GM19395 (cell line): ENCODE measurements around the gene RABIF.
"Not testable (repeated sequence)": the region's sequence is repeated elsewhere in the genome, so short reads cannot be mapped to it uniquely, and the experiment has no call there.

ENCODE experiments used
- ATAC-seq: cut with Tn5 transposase; IDR thresholded peaks from one replicate; pipeline ENCODE4 v1.9.1; 2021; ENCODE audit warnings: mild to moderate bottlenecking, moderate library complexity; ENCODE audit not compliant: unreplicated experiment

Gene RABIF

GRCh38 chr1:202888531-202889360, at the start of gene RABIF:
RABIF (minus strand) TSS chr1:202889149; CDS start chr1:202889098, 51 bp downstream.
- peak; percentile 91 for ATAC-seq

DNA sequence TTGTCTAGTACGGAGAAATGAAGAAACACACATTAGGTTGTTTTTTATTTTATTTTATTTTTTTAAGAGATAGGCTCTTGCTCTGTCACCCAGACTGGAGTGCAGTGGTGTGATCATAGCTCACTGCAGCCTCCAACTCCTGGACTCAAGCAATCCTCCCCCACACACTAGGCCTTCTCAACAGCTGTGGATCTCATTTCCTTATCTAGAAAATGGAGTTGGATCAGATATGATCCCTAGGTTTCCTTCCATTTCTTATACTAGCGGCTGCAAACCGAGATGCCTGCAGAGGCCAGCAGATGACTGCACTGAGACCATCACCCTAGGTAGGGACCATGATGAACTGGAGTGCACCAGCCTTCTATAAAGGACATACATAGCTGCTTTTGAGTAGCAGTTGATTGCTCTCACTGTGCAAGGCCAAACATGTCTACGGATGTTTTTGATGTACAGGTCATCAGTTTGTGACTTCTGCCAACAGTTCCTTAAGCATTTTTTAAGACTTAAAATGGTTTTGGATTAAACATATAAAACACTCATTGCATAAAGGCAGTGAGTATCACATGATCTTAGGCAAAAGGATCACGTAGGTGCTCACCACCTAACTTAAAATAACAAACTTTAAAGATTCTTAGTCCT, 49.5 kb upstream of the RABIF start:
- ATAC-seq = no peak

GRCh38 chr1:202936409-202936808, 47.5 kb upstream of the RABIF start:
- ATAC-seq = not testable (repeated sequence)

DNA sequence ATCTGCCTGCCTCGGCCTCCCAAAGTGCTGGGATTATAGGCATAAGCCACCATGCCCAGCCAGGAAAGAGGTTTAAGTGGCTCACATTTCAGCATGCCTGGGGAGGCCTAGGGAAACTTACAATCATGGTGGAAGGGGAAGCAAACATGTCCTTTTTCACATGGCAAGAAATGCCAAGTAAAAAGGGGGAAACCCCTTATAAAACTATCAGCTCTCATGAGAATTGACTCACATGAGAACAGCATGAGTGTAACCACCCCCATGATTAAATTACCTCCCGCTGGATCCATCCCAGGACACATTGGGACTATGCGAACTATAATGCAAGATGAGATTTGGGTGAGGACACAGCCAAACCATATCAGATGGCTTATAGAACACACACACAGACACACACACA, 46.9 kb upstream of the RABIF start:
- ATAC-seq = no peak

GRCh38 chr1:202934755-202935154, 45.8 kb upstream of the RABIF start:
- no peak for ATAC-seq

DNA sequence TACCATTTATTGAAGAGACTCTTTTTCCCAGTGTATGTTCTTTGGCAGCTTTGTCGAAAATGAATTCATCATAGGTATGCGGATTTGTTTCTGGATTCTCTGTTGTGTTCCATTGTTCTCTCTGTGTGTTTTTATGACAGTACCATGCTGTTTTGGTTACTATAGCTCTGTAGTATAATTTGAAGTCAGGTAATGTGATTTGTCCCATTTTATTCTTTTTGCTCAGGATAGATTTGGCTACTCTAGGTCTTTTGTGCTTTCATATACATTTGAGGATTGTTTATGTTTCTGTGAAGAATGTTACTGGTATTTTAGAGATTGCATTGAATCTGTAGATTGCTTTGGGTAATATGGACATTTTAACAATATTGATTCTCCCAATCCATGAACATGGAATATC, 43.5 kb upstream of the RABIF start:
- no peak for ATAC-seq

DNA sequence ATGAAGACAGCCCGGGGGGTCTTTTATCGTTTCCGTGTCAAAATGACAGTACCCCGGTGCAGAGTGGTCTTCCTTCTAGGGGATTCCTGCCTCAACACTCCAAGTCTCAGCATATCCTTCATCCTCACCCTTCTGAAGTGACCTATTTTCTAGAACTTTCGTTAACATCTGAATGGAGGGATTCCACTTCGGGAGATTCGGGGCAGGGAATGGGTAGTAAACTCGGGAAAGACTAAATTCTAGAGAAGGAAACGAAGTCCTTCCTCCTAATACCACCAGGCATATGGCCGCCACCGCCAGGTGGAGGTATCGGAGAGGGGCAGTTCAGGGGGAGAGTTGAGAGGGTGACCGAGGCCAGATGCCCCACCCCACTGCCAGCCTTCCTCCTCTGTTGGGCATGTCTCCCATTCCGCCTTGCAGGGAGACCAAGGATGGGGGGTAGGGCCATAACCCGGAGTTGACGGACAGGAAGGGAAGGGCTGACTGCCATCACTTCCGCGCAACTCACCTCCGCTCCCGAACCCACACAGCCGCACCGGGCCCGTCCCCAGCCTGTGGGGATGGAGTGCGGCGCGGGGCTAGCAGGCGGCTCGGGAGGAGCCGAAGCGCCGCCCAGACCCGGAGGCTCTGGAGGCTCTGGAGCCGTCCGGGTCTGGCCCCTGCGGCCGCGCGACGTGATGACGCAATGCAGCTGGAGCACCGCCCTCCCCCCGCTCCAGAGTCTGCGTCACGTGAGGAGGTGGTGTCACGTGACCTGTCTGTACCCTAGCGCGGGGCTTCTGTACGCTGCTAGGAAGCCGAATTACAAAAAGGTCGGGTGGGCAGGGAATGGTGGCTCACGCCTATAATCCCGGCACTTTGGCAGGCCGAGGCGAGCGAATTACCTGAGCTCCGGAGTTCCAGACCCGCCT, 37.9 kb upstream of the RABIF start, which contains the start of gene KLHL12:
TSS of gene KLHL12 (minus strand) at position 654 of the 911 bp plus-strand sequence. CDS start 2,072 bp downstream, outside the sequence.
- peak; percentile 90 for ATAC-seq

DNA sequence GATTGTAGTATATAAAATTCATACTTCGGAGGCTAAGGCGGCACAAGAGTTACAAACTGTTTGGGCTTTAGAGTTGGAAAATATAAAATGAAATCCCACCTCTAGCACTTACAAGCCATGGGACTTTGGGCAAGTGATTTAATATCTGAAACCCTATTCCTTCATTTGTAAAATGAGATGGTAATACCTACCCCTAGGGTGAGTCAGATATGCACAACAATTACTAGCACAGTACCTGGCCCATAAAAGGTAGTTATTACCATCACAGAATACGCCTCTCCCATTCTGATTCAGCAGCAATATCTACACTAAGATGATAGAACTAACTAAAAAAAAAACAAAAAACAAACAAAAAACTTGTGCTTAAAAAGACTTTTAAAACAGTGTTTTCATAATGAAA, 34.6 kb upstream of the RABIF start:
- ATAC-seq = no peak

DNA sequence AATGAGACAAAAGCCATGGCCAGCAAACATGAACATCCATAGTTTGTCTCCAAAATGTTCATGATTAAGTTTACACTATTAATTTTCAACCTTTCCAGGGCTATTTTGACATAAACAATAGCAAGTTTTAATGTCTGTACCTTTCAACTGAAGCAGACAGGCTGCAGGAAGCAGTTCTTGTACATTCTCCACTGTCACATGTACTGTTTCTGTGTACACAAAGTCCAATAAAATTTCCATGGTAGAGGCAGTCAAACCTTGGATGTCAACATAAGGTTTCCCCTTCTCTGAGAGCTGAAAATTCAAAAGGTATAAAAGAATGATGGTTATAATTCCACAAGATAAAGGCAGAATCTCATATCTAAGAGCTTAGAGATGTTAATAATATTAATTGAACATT, 30.7 kb upstream of the RABIF start:
- ATAC-seq = no peak

DNA sequence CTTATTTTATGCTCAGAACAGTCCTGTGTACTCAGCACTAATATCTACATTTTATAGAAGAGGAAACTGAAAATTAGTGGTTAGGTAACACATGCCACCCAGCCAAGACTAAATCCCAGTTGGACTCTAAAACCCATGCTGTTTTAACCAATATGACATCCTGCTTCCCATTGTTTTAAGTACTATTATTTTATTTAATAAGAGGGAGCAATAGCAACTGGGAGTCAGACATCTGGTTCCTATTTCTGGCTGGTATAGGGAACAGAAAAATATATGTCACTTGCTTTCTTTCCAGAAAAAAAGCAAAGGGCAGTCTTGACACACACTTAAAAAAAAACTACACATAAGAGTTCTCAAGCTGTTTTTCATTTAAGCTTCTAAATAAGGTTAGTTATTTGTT, 26.2 kb upstream of the RABIF start:
- no peak for ATAC-seq

DNA sequence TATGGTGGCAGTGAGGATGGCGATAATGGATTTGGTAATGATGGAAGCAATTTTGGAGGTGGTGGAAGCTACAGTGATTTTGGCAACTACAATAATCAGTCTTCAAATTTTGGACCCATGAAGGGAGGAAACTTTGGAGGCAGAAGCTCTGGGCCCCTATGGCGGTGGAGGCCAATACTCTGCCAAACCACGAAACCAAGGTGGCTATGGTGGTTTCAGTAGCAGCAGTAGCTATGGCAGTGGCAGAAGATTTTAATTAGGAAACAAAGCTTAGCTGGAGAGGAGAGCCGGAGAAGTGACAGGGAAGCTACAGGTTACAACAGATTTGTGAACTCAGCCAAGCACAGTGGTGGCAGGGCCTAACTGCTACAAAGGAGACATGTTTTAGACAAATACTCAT, 23.5 kb upstream of the RABIF start:
- not testable (repeated sequence) for ATAC-seq

DNA sequence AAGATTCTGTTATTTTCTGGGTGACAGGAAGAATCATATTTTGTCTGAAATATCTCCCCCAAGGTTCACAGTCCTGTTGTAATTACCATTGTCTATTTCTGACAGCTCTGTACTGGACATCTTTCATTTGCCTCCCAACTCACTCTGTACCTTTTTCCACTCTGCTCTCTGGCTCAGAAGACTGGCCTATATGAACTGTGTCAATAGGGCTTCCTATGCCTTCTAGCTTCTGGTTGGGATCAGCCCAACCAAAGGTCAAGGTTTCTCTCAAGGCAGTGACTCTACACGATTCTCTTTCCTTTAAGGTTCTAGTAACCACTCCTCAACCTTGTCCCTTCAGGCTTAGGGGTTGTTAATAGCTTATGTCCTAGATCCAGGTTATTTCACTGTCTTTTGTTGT, 20.5 kb upstream of the RABIF start:
- no peak for ATAC-seq

DNA sequence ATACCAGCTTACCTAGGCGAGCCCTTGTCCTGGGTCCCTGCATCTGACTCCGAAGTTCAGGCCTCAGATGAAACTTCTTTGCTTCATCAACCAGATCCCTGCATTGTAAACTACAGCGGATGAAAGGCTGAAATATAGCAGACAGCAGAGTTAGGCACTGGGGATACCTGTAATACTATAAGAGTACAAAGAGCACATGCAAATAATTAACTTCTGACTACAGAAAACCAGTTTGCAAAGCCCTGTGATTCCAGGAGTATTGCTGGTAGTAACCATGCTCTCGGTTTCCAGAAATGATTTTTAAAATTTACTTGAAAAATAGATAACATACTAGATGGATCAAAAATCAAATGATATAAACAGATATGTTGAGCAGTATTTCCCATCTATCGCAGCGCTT, 20.0 kb upstream of the RABIF start:
- no peak for ATAC-seq

DNA sequence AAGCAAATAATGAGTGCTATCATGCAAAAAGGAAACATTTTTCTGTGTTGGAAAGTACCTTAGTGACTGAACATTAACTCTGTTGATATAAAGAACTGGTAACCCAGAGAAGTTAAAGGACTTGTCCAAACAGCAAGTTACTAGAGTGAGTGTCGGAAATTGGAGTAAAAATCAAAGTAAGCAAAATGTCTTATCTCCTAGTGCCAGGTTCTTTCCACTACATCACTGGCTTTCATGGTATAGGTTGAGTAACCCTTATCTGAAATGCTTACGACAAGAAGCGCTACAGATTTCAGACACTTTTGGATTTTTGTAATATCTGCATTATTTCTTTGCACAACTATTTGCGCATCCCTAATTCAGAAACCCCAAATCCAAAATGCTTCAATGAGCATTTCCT, 16.4 kb upstream of the RABIF start:
- no peak for ATAC-seq

- not testable (repeated sequence) for ATAC-seq
Measured at GRCh38 chr1:202903808-202904207, 14.9 kb upstream of the RABIF start.

- no peak for ATAC-seq
Measured at GRCh38 chr1:202901555-202901954, 12.6 kb upstream of the RABIF start.

DNA sequence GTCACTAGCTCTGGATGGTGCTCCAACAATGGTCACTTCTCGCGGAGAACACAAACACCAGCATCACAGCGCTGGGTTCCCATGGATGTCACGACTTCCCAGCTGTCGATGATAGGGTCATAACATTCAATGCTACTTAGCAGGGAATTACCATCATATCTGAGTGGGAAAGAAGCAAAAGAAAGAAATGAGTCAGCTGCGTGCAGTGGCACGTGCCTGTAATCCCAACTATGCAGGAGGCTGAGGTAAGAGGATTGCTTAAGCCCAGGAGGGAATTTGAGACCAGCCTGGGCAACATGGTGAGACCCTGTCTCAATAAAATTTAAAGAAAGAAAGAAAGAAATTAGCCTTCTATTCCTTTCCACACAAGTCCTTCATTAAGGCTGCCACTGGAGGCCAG, 3.6 kb upstream of the RABIF start:
- ATAC-seq = no peak

DNA sequence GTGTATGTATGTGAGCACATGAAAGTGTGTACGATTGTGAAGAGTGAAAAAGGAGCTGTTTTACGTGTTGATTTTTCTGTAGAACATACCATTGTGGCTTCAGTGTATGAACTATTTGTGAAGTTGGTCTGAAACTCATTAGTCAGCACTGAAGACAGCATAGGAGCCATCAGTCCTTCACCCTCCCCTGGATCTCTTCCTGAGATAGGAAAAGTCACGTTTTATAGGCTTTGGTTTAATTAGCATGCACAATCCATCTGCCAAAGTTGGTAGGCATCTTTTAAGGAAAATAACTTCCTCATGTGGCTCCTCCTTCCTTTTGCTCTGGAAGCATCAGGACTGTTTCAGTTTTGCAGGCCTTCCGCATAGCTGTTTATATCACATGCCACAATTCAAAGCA, 1.4 kb upstream of the RABIF start:
- no peak for ATAC-seq

GRCh38 chr1:202888221-202888530, 773 bp downstream of the RABIF start:
- no peak for ATAC-seq

GRCh38 chr1:202880961-202881460, 7.9 kb downstream of the RABIF start:
- ATAC-seq = no peak

DNA sequence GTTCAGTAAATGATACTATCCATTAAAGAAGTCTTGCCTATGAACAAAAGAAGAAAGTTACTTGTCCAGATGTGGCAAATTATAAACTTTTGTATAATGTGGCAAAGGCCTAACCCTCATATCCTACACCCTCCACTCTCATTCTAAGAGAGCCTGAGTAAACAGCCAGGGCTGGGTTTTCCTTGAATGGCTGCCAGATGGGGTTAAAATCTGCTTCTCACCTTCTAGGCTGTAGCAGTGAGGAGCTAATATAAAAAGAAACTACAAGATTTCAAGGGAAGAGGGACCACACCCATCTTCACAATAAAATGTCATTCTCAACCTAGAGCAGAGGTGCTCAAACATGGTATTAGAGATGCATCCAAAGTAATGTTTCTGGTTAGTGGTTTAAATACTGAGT, 8.9 kb downstream of the RABIF start:
- no peak for ATAC-seq
